HFFc6 (cell line): ENCODE data around the gene CYP27C1. TPM values are rescaled to one million over a fixed set of nuclear protein-coding genes. Genes with fewer than 3 reads are reported as not detected.

ENCODE experiments used
- DNase-seq: peaks from one replicate; pipeline ENCODE4 v3.0.0-alpha.2; 2018
- H3K27ac Mint-ChIP-seq: 2 replicates; pipeline ENCODE4 v1.8.0; 2020; ENCODE audit warnings: mild to moderate bottlenecking, mixed read lengths
- H3K27me3 Mint-ChIP-seq: 2 replicates; pipeline ENCODE4 v1.8.0; 2021; ENCODE audit warnings: mild to moderate bottlenecking, moderate library complexity, mixed read lengths; ENCODE audit not compliant: insufficient read depth
- H3K36me3 Mint-ChIP-seq: 2 replicates; pipeline ENCODE4 v1.8.0; 2021; ENCODE audit warnings: low read depth, mixed read lengths
- H3K4me1 Mint-ChIP-seq: 2 replicates; pipeline ENCODE4 v1.8.0; 2020; ENCODE audit warnings: low read depth, mixed read lengths
- H3K4me3 Mint-ChIP-seq: 2 replicates; pipeline ENCODE4 v1.8.0; 2020; ENCODE audit warnings: mild to moderate bottlenecking, moderate library complexity, mixed read lengths
- H3K9me3 Mint-ChIP-seq: 2 replicates; pipeline ENCODE4 v1.8.0; 2020; ENCODE audit warnings: mild to moderate bottlenecking, mixed read lengths
- CTCF ChIP-seq: fragments of 200-600 bp; sonication (generic); IDR thresholded peaks from 2 replicates; pipeline ENCODE4 v1.5.0; 2021; ENCODE audit warnings: antibody characterized with exemption, mild to moderate bottlenecking
- total RNA-seq, 6 experiments: library from RNA; stranded (reverse); fragmentation: NEBNext Ultra II Directional; extraction: Animal tissue kit (Norgen Biotek cat#: 25700); gene quantifications; 2 replicates in 1 of 6; 3 replicates in 5 of 6; pipeline ENCODE4 v1.2.3, GENCODE V29; 2021

CYP27C1 gene
- total RNA-seq, 6 experiments from 2014 or later, result 0.09 to 0.17 (median 0.13) TPM

DNA sequence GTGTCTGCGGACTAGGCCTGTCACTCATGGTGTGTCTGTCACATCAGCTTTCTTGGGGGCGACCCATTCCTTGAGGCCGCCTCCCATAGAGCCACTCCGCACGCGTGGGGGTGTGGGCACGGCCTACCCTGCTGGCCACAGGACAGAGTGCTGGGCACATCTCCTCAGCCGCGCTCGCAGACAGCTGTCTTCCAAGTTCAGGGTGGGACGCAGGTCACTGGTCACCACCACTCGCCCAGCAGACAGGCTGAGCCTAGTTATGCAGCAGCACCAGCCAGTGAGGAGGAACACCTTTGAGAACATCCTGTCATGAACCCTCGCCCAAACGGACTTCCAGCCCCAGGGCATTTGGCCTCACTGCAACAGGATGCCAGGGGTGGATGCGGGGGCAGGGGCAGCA is 82.4 kb downstream of the CYP27C1 start:
- H3K4me1 Mint-ChIP-seq, result peaks cover 3% of the 10 kb centered on the region
- no peak for TF ChIP-seq CTCF
- H3K4me3 Mint-ChIP-seq, result no peak overlapping the region
- DNase-seq, result no peak
- H3K36me3 Mint-ChIP-seq, result peaks cover 8% of the 10 kb centered on the region; the same call in 1 of the 2 replicates
- H3K9me3 Mint-ChIP-seq, result peaks cover 7% of the 10 kb centered on the region
- peaks cover 11% of the 10 kb centered on the region for H3K27me3 Mint-ChIP-seq
- no peak overlapping the region for H3K27ac Mint-ChIP-seq

GRCh38 chr2:127137225-127137624 is 82.9 kb downstream of the CYP27C1 start:
- Mint-ChIP-seq H3K4me3 (no peak overlapping the region), H3K27me3 (peaks cover 11% of the 10 kb centered on the region), H3K36me3 (peaks cover 8% of the 10 kb centered on the region; the same call in 1 of the 2 replicates), H3K27ac (no peak overlapping the region), H3K9me3 (peaks cover 7% of the 10 kb centered on the region), H3K4me1 (no peaks in the 10 kb centered on the region)
- no peak for DNase-seq
- TF ChIP-seq CTCF, result no peak

- Mint-ChIP-seq H3K9me3 (peaks cover 7% of the 10 kb centered on the region), H3K27ac (no peak overlapping the region)
Measured at GRCh38 chr2:127134833-127135830, 85.0 kb downstream of the CYP27C1 start.

GRCh38 chr2:127134235-127134634 is 85.9 kb downstream of the CYP27C1 start:
- DNase-seq, result no peak
- Mint-ChIP-seq H3K27ac (no peak overlapping the region), H3K4me1 (no peaks in the 10 kb centered on the region), H3K4me3 (no peak overlapping the region), H3K36me3 (peaks cover 2% of the 10 kb centered on the region; the same call in 1 of the 2 replicates), H3K9me3 (peaks cover 1% of the 10 kb centered on the region), H3K27me3 (peaks cover 11% of the 10 kb centered on the region)
- no peak for TF ChIP-seq CTCF

More at GRCh38 chr2:127134833-127135830, 85.0 kb downstream of the CYP27C1 start:
- Mint-ChIP-seq H3K27me3 (peaks cover 11% of the 10 kb centered on the region), H3K36me3 (peaks cover 8% of the 10 kb centered on the region; the same call in 1 of the 2 replicates), H3K4me1 (no peaks in the 10 kb centered on the region), H3K4me3 (no peak overlapping the region)
- no peak for TF ChIP-seq CTCF
- no peak for DNase-seq

Other genes with a start within 250 kb of the CYP27C1 start
- gene BIN1, start 113.1 kb downstream of the CYP27C1 start, total RNA-seq, result 10 to 100 TPM; 22.6 to 26.1 (median 23.5) TPM
- gene ERCC3, start 73.8 kb upstream of the CYP27C1 start, total RNA-seq, result 10 to 100 TPM; 33.0 to 38.5 (median 36.3) TPM
- gene MAP3K2, start 167.7 kb upstream of the CYP27C1 start, total RNA-seq, result 10 to 100 TPM; 38.5 to 44.2 (median 40.1) TPM
- not detected for gene PROC, start 198.1 kb upstream of the CYP27C1 start, total RNA-seq